CD4-positive, alpha-beta T cell treated with Interleukin-4 for 4 hours (primary cell): ENCODE results near the gene KCNG2.

Experiments used
- DNase-seq: peaks from one replicate; pipeline ENCODE4 v3.0.0-alpha.2; 2020

Gene KCNG2

DNA sequence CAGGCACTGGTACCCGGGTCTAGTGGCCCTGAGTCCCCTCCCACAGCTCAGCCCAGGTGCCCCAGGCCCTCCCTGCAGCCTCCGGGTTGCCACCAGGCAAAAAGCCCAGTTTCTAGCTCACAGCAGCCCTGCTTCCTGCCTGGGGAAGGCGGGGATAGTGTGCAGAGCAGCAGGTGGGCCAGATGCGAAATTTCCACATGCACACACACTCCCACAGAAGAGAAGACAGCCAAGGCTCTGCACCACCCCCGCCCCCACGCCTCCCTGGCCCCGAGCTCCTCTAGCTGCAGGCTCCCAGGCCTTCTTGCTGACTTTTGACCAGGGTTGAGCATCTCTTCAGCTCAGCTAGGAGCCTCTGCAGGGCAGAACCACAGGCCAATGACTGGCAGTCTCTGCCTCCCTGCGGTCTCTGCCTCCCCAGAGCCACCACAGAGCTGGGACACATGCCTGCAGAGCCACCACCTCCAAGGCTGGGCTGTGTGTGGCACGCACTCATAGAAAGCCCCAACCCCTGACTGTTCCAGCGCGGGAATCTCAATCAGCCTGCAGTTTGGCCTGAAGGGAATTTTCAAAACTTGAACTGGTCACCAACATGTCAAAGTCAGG, 146.5 kb downstream of the KCNG2 start:
- peak; percentile 9 for DNase-seq

DNA sequence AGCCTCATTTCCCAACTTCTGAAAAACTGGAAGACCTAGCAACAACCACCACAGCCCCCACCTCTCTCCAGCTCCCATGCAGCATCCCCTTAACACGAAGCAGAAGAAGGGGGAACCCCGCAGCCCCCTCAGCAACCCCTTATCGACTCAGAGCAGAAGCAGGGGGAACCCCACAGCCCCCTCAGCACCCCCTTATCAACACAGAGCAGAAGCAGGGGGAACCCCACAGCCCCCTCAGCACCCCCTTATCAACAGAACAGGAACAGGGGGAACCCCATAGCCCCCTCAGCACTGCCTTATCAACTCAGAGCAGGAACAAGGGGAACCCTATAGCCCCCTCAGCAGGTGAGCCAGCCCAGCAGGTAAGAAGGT, 147.0 kb downstream of the KCNG2 start:
- DNase-seq: no peak

DNA sequence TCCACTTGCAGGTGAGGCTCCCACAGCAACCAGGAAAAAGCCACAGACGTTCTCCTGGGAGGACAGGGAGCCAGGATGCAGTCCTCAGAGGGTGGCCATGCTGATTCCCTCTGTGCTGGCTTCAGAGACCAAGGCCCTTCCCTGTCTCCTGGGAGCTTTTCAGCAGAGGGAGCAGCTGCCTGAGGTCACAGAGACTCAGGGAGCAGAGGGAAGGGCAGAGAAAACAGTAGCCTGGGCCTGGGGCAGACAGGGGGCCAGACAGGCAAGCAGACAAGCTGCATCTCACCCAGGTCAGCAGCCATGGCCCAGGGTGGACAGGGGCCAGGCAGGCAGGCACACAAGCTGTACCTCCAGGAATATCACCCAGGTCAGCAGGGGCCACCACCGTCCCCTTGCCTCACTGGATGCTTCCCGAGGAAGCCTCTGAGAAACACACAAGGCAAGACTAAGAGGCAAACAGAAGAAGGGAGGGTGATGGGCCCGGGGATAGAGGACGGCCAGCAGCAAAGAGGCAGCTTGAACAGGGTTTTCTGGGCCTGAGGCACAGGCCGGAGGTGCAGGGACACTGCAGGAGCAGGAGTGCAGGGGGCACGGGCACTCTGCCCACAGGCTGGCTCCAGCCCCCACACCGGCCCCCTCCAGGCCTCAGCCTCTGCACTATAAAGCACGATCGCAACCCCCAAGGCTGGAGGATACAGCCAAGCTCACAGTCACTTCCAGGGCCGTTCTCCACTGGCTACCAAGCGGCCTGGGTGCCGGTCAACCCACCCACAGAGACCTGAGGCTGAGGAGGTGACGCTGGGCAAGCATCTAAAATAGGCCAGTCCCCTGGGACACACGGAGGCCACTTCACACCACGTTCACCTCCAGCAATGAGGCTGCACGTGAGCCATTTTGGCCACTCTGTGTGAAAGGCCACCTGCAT, 147.6 kb downstream of the KCNG2 start:
- no peak for DNase-seq

DNA sequence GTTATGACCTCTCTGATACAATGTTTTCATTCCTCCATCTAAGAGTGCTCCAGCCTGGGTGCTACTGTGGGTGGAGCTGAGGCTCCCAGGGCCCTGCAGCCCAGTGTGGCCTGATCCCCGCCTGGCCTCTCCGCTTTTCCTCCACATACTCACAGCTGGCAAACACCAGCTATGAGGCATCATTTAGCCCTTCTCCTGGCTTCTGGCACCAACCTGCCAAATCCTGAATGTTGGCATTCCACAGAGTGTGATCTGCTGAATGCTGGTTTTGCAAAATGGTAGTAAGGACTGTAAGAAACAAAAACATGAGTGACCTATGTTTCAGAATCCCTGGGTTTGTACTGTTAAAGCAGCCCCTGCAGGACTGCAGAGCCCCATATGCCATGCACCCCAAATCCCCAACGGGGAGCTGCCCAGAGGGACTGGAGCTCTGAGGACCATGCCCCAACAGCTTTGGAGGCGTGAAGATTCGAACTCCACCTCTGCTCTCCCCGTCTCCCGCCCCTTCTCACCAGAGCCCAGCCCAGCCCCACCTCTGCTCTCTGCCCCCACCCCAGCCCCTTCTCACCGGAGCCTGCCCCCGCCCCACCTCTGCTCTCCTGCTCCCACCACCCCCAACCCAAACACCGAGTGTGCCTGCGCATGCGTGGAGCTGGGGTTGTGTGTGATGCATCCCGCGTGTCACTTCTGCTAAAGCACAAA, 149.5 kb downstream of the KCNG2 start:
- no peak for DNase-seq

DNA sequence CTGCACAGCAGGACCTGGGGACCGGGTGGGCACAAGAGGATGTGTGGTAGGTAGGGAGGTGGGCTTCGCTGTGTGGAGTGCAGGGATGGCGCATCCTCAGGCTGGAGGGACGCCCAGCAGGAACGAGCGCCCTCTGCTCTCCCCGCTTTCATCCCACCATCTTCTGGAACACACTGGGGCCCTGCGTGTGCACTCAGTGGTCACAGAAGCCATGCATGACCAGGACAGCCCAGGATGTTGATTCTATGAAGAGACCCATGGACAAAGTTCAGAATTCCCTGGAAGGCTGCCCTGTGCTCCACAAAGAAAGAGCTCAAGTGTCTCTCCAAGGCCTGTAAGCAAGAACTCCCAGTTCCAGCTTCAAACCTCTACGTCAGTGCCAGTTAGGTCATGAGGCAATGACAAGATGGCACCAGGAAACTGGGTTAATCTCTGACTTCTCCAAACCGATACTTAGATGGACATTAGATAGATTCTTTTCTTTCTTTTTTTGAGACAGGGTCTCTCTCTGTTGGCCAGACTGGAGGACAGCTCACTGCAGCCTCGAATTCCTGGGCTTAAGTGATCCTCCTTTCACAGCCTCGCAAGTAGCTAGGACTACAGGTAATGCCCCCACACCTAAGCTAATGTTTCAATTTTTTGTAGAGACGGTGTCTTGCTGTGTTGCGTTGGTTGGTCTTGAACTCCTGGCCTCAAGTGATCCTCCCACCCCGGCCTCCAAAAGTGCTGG, 150.3 kb downstream of the KCNG2 start:
- DNase-seq: no peak

DNA sequence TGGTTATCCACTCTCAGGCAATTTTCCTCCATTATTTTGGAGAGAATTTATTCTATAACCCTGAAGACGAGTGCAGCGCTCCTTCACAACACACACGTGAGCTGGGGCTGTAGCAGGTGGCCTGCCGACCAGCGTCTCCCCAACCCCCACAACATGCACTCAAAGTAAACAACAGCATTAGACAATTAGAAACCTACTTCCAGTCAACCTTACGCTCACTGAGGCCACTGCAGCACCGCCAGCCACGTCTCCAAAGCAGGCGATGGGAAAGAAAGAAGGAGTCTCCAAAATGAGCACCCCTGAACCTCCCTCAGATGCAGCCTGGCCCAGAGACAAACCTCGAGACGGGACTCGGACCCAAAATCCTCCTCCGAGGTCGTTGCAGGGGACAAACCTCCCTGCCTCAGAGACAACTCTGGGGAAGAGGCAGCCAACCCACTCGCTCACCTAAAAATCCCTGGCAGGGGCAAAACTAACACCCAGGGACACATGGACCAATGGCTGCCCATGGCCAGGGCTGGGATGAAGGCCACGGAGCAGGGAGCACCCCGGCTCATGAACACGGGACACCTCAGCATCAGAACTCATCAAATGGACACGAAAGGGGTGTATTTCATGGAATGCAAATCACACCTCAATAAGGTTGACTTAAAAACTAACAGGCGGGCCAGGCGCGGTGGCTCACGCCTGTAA, 151.1 kb downstream of the KCNG2 start:
- DNase-seq: no peak
